G401.6 (cell line): ENCODE results near the gene KCNJ10.
"Not testable (repeated sequence)": the region's sequence is repeated elsewhere in the genome, so short reads cannot be mapped to it uniquely, and the experiment has no call there.

Source experiments
- FAIRE-seq: peaks from 2 replicates; lab custom pipeline; 2012; peaks lifted over from hg19 to GRCh38; lab: Jason Lieb, UNC

The KCNJ10 gene

GRCh38 chr1:160069460-160070231, at the start of gene KCNJ10:
KCNJ10 (minus strand) TSS chr1:160070160; CDS start chr1:160042532, 27,628 bp downstream.
- FAIRE-seq: no peak

DNA sequence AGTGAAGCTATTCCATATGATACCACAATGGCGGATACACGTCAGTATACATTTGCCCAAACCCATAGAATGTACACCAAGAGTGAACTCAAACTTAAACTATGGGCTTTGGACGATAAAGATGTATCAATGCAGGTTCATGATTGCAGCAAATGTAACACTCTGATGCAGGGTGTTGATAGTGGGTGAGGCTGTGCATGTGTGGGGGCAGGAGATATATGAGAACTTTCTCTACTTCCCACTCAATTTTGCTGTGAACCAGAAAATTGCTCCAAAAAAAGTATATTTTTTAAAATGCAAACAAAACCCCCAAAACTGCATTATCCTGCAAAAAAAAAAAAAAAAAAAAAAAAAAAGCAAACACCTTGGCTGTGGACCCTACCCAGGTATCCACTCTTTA, 49.0 kb upstream of the KCNJ10 start:
- FAIRE-seq: no peak

GRCh38 chr1:160117709-160118183, 47.8 kb upstream of the KCNJ10 start:
- FAIRE-seq: no peak

DNA sequence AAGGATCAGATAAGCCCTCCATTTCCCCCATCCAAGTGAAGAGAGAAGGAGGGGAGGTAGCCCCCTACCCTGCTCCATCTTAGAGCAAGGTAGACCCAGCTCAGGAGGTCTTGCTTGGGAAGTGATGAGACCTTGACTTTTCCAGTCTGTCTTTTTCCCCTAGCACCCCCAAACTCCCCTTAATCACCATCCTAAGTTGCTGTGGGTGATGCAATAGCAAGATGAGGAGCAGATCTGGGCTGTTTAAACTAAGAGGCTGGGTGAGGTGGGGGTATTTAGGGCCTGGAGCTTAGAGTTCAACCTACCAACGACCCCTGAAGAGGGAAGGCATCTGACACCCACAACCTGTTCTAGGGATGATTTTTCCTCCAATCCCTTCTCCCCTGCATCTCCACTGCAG, 47.3 kb upstream of the KCNJ10 start:
- FAIRE-seq: no peak

DNA sequence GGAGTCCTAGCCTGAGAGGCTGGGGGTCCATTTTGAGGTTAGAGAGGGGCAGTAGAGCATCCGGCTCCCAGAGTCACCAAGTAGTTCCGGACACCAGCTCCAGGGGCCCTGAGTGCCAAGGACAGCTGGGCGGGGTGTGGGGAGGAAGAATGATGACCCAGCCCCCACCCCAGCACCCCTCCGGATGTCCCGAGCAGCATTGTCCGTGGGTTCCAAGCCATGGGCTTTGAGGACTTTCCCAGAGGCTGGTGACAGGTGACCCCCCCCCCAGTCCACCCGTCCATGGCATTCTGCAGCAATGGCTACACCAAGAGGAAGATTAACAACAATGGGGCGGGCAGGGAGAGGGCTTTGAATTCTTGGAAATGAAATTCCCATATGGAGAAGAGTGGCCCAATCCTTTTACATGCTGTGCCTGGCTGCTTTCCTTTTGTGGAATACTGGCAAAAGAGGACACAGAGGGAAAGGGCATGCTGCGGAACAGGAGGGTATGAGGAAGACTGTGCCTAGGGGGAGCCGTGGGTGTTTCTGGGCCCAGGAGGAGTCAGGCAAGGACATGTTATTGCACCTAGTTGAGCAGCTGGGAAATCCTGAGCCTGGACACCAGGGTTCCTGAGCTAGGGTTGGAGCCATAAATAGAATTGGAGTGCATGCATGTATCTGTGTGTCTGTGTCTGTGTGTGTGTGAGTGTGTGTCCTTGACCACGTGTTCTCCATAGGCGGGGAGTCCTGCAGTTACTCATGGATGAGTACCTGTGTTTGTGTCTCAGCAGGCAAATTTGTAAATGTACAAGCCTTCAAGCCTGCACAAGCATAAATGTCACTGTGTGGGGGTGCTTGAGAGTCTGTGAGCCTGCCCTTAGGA, 46.6 kb upstream of the KCNJ10 start:
- FAIRE-seq: no peak

GRCh38 chr1:160115545-160116282, 45.8 kb upstream of the KCNJ10 start, which contains the start of gene ATP1A2:
ATP1A2 (plus strand) TSS chr1:160115759; CDS start chr1:160115862, 103 bp downstream.
- FAIRE-seq: no peak

DNA sequence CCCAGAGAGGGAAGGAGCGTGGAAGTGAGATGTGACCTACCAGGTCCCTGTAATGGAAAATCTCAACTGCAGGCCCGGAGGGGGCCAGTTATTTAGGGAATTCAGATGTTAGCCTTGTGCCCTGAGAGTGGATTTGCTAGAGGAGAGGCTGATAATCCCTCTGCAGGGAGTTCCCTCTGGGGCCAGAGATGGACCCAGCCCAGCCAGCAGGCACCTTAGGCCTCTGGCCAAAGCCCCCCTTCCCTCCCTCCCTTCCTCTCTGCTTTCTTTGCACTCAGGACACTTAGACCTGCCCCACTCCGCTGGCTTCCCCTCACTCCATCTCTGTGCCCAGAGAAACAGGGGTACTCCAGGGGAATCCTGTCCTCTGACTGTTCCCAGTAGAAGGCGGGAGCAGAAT, 44.1 kb upstream of the KCNJ10 start:
- FAIRE-seq: no peak

GRCh38 chr1:160113407-160113806, 43.4 kb upstream of the KCNJ10 start:
- no peak for FAIRE-seq

DNA sequence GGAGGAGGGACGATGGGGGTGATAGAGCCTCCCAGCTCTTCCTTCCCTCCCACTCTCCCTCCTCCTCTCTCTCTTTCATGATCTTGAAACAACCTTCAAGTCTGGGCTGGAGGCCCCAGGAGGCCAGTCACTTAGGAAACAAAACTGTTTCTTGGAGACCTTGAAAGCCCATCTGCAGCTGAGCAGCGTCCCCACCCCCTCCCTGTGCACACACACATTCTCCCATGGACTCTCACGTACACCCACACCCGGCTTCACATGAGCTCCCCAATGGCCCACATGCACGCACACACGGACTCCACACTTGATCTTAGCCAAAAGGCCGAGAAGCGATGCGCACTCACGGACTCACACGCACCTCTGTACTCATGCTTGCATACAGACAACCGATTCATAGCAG, 42.4 kb upstream of the KCNJ10 start:
- no peak for FAIRE-seq

GRCh38 chr1:160111462-160111861, 41.5 kb upstream of the KCNJ10 start:
- FAIRE-seq: not testable (repeated sequence)

GRCh38 chr1:160109686-160110085, 39.7 kb upstream of the KCNJ10 start:
- no peak for FAIRE-seq

- FAIRE-seq: no peak
These were observed 39.1 kb upstream of the KCNJ10 start for GRCh38 chr1:160108888-160109662.

- no peak for FAIRE-seq
These were observed 37.6 kb upstream of the KCNJ10 start for GRCh38 chr1:160107512-160107911.

- FAIRE-seq: no peak
These were observed 35.2 kb upstream of the KCNJ10 start for GRCh38 chr1:160105155-160105554.

DNA sequence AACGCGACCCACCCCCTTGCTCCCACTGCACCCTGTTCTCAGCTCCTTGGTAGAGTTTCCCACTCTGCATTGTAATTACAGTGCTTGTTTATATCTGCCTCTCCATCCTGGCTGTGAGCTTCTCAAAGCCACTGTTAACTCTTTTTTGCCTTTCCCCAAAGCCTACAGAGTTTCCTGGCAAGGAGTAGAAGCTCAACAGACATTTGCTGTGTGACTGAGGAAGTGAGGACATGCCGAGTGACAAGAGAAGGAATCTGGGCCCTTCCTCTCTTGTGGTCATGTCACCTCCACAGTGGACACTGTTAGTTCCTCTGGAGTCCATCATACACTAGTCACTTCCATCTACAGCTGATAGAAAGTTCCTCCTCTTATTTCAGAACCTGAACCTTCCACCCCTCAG, 34.5 kb upstream of the KCNJ10 start:
- FAIRE-seq: no peak

DNA sequence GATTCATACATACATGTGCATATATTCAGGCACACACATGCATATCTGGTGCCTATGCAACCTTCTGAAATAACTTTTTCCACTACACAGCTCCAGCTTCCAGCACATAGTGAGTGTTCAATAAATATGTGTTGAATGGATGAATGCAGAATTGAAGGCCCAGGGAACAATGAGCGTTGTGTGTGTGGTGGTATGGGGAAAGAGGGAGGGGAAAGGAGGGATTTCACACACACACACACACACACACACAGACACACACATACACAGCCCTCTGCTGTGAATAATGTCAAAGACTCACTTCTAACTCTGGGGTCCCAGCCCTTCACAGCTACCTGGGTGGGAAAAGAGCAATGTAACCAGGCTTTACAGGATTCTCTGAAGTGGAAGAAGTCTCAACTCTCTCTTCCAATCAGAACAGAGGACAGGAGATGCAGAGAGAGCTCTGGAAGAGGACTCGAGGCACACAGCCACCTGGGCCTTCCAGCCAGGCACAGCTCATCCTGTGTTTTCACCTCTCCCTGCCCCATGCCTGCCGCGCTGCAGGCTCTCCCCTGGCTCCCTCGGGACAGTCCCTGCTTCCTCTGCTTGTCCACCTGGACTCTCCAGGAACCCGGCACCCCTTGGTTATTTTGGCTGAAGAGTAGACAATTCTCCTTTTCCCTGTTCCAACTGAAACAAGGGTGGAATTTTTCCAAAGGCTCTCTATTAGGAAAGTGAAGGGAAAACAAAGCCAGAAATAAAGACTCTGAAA, 33.9 kb upstream of the KCNJ10 start:
- no peak for FAIRE-seq

DNA sequence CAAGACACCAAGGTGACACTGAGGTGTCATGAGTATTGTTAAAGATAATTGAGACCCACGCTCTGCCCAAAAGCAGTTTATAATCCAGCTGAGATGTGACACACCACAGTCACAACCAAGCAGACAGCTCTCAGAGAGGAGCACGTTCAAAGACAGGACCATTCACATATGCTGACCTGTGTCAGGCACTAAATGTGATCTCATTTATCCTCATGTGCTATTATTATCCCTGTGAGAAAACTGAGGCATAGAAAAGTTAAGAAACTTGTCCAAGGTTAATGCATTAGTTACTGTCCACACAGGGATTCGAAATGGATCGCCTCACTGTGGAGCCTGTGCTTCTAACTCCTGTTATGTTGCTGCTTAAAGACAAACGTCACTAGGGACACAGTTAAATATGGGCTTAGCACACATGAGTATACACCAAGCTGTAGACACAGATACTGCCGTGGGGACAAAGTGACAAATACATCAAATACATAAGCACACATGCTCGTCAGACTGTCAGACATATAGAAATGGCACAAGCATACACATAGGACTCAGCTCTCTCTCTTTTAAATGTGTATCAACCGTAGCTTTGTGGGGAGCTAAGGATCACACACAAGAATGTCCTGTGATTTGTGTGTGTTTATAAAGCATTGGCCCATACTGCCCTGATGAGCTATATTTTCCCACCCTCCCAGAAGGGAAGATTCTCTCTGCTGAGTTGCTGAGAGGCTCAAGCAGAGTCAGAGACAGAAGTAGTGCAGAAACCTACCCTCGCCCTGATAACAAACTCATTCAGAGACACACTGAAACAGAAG, 32.0 kb upstream of the KCNJ10 start:
- FAIRE-seq: no peak

- FAIRE-seq: peak; percentile 53
These were observed 31.2 kb upstream of the KCNJ10 start for GRCh38 chr1:160101037-160101716.

GRCh38 chr1:160099716-160100375, 29.9 kb upstream of the KCNJ10 start:
- no peak for FAIRE-seq
